ENCODE data around the gene GPR156. TPM values are rescaled to one million over a fixed set of nuclear protein-coding genes. Genes with fewer than 3 reads are reported as not detected.

GPR156 gene
- total and polyA plus RNA-seq, 10 of the 15 experiments (the other 5 are each of a cell fraction or from before 2014, with no cell fraction given), result 0.08 to 0.15 (median 0.11) TPM; not detected in 6

GRCh38 chr3:120143676-120144075 is 141.3 kb downstream of the GPR156 start:
- ChIA-PET POLR2A (interaction anchor here (1.3 kb wide), 1 partner anchor 15 kb away, joined by 3 read pairs; no protein-coding TSS in a partner anchor), SMC1A (ENCODE audit: uncharacterized antibody, unreplicated experiment) (interaction anchor here (1.2 to 6.6 kb wide), 2 partner anchors 252 to 324 kb away, joined by 3 to 81 read pairs; no protein-coding TSS in a partner anchor)

More at GRCh38 chr3:120143676-120144075, 141.3 kb downstream of the GPR156 start:
- ChIA-PET RAD21 (ENCODE audit: unreplicated experiment) (interaction anchor here (1.3 kb wide), 1 partner anchor 29 kb away, joined by 3 read pairs; no protein-coding TSS in a partner anchor), CTCF (interaction anchor here (1.0 to 3.5 kb wide), 2 partner anchors 125 to 251 kb away, joined by 3 to 16 read pairs; no protein-coding TSS in a partner anchor)
- TF ChIP-seq CBX3 (IDR thresholded peaks at IDR 0.05; ENCODE audit: borderline replicate concordance, low read depth), result no peak
- TF ChIP-seq NFYA (IDR thresholded peaks at IDR 0.05; ENCODE audit: borderline replicate concordance, low read depth, low read length), result no peak
- no peak for TF ChIP-seq STAT3 (IDR thresholded peaks at IDR 0.05; ENCODE audit: low read depth, low read length)
- TF ChIP-seq ZNF217 (IDR thresholded peaks at IDR 0.05), result no peak
- TF ChIP-seq ZBTB4 (CRISPR knock-in tag; IDR thresholded peaks at IDR 0.05), result no peak
- no peak for TF ChIP-seq BMI1 (IDR thresholded peaks at IDR 0.05; ENCODE audit: borderline replicate concordance)
- no peak for TF ChIP-seq MEF2A (IDR thresholded peaks at IDR 0.05; ENCODE audit: insufficient read depth, low read depth, low read length)
- no peak for TF ChIP-seq FOS (IDR thresholded peaks at IDR 0.05; ENCODE audit: borderline replicate concordance, extremely low read depth, insufficient read length)
- no peak for TF ChIP-seq MTA3 (IDR thresholded peaks at IDR 0.05; ENCODE audit: borderline replicate concordance, low read length)
- no peak for TF ChIP-seq EZH2 (IDR thresholded peaks at IDR 0.05; ENCODE audit: borderline replicate concordance, control insufficient read depth, low read depth, low read length)
- Histone ChIP-seq H3K27ac (ENCODE audit: control insufficient read depth, insufficient read depth) (no peak overlapping the region), H2AFZ (ENCODE audit: control insufficient read depth, low read depth, low read length) (no peak overlapping the region), H3K36me3 (ENCODE audit: control insufficient read depth in 2 of 2, insufficient read depth in 2 of 2, low read length in 1 of 2) (no peaks in the 10 kb centered on the region), H3K4me1 (ENCODE audit: control insufficient read depth, insufficient read depth, low read length) (peaks cover 9% of the 10 kb centered on the region), H3K4me2 (ENCODE audit: control insufficient read depth, insufficient read depth) (no peak overlapping the region), H3K9ac (ENCODE audit: control insufficient read depth, insufficient read depth, low read length) (no peak overlapping the region), H3K9me3 (replicated peaks; ENCODE audit: control insufficient read depth, insufficient read depth, low read length) (no peaks in the 10 kb centered on the region; the same call in 2 of the 3 replicates), H3K4me3 (no peak overlapping the region), H3K27me3 (replicated peaks in 1 of 2; ENCODE audit: control insufficient read depth in 2 of 2, insufficient read depth in 2 of 2, low read length in 1 of 2) (no peaks in the 10 kb centered on the region), H4K20me1 (ENCODE audit: control insufficient read depth, insufficient read depth) (no peaks in the 10 kb centered on the region), H3K79me2 (ENCODE audit: control insufficient read depth, insufficient read depth, low read length) (no peaks in the 10 kb centered on the region)
- intact Hi-C loops (cut with micrococcal nuclease; ENCODE audit: unreplicated experiment) (no loop called here), in situ Hi-C loops (cut with MboI) (no loop called here)
- no peak for ATAC-seq
- no peak for FAIRE-seq
- no TSS peak for BruUV-seq (replicated peaks)
- WGBS (ENCODE audit: insufficient coverage, insufficient replicate concordance, low lambda C conversion rate, missing lambda C conversion rate), result 31% methylated on average over 2 of the region's 2 CpGs
- no peak for DNase-seq (ENCODE audit: low read depth, low spot score)

All from GM12878 (cell line).